HepG2 (cell line): Measurements from ENCODE around the gene RAB6B. TPM values are rescaled to one million over a fixed set of nuclear protein-coding genes. Genes with fewer than 3 reads are reported as not detected.

Experiments used
- ATAC-seq: fragments of 200-7000 bp; cut with Tn5 transposase; 3 replicates; pipeline ENCODE4 v1.9.1; 2020; ENCODE audit warnings: mild to moderate bottlenecking, moderate library complexity
- BruUV-seq: library from RNA; stranded (reverse); fragments of 400-500 nt; replicated peaks from 2 replicates; lab custom pipeline; 2021; lab: Mats Ljungman, UMichigan
- CTCF ChIA-PET: fragments of 300-600 bp; formaldehyde crosslinking; extraction: SDS; loops from one replicate; lab custom pipeline; 2021; ENCODE audit warnings: low total read pairs, inconsistent platforms, low intra/inter-chr PET ratio; lab: Yijun Ruan, JAX
- POLR2A ChIA-PET: fragments of 350-600 bp; sonication (Branson Sonifier 250); formaldehyde crosslinking; loops from one replicate; lab custom pipeline; 2020; ENCODE audit warnings: antibody characterized with exemption, inconsistent platforms; lab: Yijun Ruan, JAX
- DNase-seq: peaks from one replicate; pipeline ENCODE4 v3.0.0-alpha.2; 2015; ENCODE audit warnings: low spot score
- FAIRE-seq: peaks from 3 replicates; lab custom pipeline; 2011; peaks lifted over from hg19 to GRCh38; lab: Jason Lieb, UNC
- H2AFZ ChIP-seq: one replicate; pipeline ENCODE4 v1.6.1; 2011; ENCODE audit warnings: low read length, inconsistent platforms
- H3K27ac ChIP-seq: fragments of 300-600 bp; 3 replicates; pipeline ENCODE4 v1.8.0; 2011; ENCODE audit warnings: mixed run types, mild to moderate bottlenecking, mixed read lengths, low read length, inconsistent platforms; ENCODE audit not compliant: insufficient read depth; ENCODE audit errors: extremely low read length
- H3K27me3 ChIP-seq, 2 experiments: fragments of 200-600 bp in 1 of 2; 2 replicates in 1 of 2; 3 replicates in 1 of 2; pipeline versions ENCODE4 v1.6.0 to v1.8.0; 2011; ENCODE audit warnings: low read length in 2 of 2, mild to moderate bottlenecking in 2 of 2, moderate library complexity in 2 of 2, inconsistent platforms in 1 of 2; ENCODE audit not compliant: insufficient read depth in 2 of 2, control insufficient read depth in 1 of 2
- H3K36me3 ChIP-seq, 2 experiments: fragments of 200-600 bp in 1 of 2; replicated peaks in 1 of 2; 2 replicates in 1 of 2; 3 replicates in 1 of 2; pipeline versions ENCODE4 v1.5.1 to v1.8.0; 2011; ENCODE audit warnings: low read length in 2 of 2, inconsistent platforms in 1 of 2; ENCODE audit not compliant: insufficient read depth in 2 of 2, control insufficient read depth in 1 of 2
- H3K4me1 ChIP-seq: 2 replicates; pipeline ENCODE4 v1.5.1; 2012; ENCODE audit warnings: low read length, inconsistent platforms; ENCODE audit not compliant: insufficient read depth
- H3K4me2 ChIP-seq: 2 replicates; pipeline ENCODE4 v1.6.0; 2011; ENCODE audit warnings: low read depth, low read length, inconsistent platforms
- H3K4me3 ChIP-seq, 3 experiments: fragments of 200-600 bp in 1 of 3; sonication (generic), shearing (Covaris generic) in 1 of 3; replicated peaks in 1 of 3; 2 replicates each; pipeline ENCODE4 v1.5.1; 2011 to 2016; ENCODE audit warnings: low read length in 3 of 3, inconsistent platforms in 2 of 3, low read depth in 2 of 3, mild to moderate bottlenecking in 2 of 3, control low read depth in 1 of 3, mixed read lengths in 1 of 3; ENCODE audit not compliant: insufficient read depth in 1 of 3
- H3K79me2 ChIP-seq: one replicate; pipeline ENCODE4 v1.6.1; 2011; ENCODE audit warnings: low read length, inconsistent platforms; ENCODE audit not compliant: insufficient read depth
- H3K9ac ChIP-seq: 2 replicates; pipeline ENCODE4 v1.6.0; 2011; ENCODE audit warnings: mild to moderate bottlenecking, low read depth, low read length, inconsistent platforms; ENCODE audit not compliant: insufficient read depth
- H3K9me3 ChIP-seq: 2 replicates; pipeline ENCODE4 v1.5.1; 2012; ENCODE audit warnings: mild to moderate bottlenecking, low read length
- H4K20me1 ChIP-seq: 2 replicates; pipeline ENCODE4 v1.6.0; 2011; ENCODE audit warnings: inconsistent platforms, mild to moderate bottlenecking, low read length, moderate library complexity; ENCODE audit not compliant: insufficient read depth
- ASH2L ChIP-seq: fragments of 300-600, 200-600 bp; sonication (generic); IDR thresholded peaks from 2 replicates; pipeline ENCODE4 v1.7.0; 2017; ENCODE audit warnings: low read depth, mild to moderate bottlenecking, moderate library complexity, mixed read lengths, low read length; ENCODE audit not compliant: insufficient read length
- FOXC1 ChIP-seq: sonication (generic); formaldehyde crosslinking; IDR thresholded peaks from 2 replicates; pipeline ENCODE4 v1.8.0; 2022; ENCODE audit warnings: mild to moderate bottlenecking, missing genetic modification reagents, borderline replicate concordance
- NR2C2 ChIP-seq: sonication (generic); formaldehyde crosslinking; IDR thresholded peaks from 2 replicates; pipeline ENCODE4 v1.4.0; 2020; ENCODE audit warnings: missing genetic modification reagents, mild to moderate bottlenecking, moderate library complexity, borderline replicate concordance
- PPARG ChIP-seq: conservative IDR thresholded peaks from 2 replicates; pipeline ENCODE4 v1.6.1; 2016; ENCODE audit warnings: missing biosample characterization, missing genetic modification reagents
- PRMT3 ChIP-seq: sonication (generic); formaldehyde crosslinking; IDR thresholded peaks from 2 replicates; pipeline ENCODE4 v1.8.1; 2022; ENCODE audit warnings: low read depth, mild to moderate bottlenecking, moderate library complexity, missing genetic modification reagents, borderline replicate concordance
- SALL2 ChIP-seq: sonication (generic); formaldehyde crosslinking; IDR thresholded peaks from 2 replicates; pipeline ENCODE4 v1.8.1; 2023; ENCODE audit warnings: mild to moderate bottlenecking, missing genetic modification reagents, inconsistent platforms
- SETDB1 ChIP-seq: sonication (generic); formaldehyde crosslinking; IDR thresholded peaks from 2 replicates; pipeline ENCODE4 v1.5.1; 2020; ENCODE audit warnings: missing genetic modification reagents, mild to moderate bottlenecking, borderline replicate concordance
- ZKSCAN8 ChIP-seq: IDR thresholded peaks from 2 replicates; pipeline ENCODE4 v1.6.1; 2016; ENCODE audit warnings: borderline replicate concordance, missing genetic modification reagents, missing compliant biosample characterization
- ZNF326 ChIP-seq: sonication (generic); formaldehyde crosslinking; IDR thresholded peaks from 2 replicates; pipeline ENCODE4 v1.4.0; 2020; ENCODE audit warnings: missing genetic modification reagents, borderline replicate concordance
- ZNF382 ChIP-seq: sonication (generic); formaldehyde crosslinking; IDR thresholded peaks from 2 replicates; pipeline ENCODE4 v1.5.0; 2020; ENCODE audit warnings: missing genetic modification reagents, mild to moderate bottlenecking, borderline replicate concordance
- ZNF432 ChIP-seq: sonication (generic); formaldehyde crosslinking; IDR thresholded peaks from 2 replicates; pipeline ENCODE4 v1.5.0; 2020; ENCODE audit warnings: missing genetic modification reagents, mild to moderate bottlenecking, borderline replicate concordance
- ZNF772 ChIP-seq: sonication (generic); formaldehyde crosslinking; IDR thresholded peaks from 2 replicates; pipeline ENCODE4 v1.5.0; 2020; ENCODE audit warnings: mild to moderate bottlenecking, missing genetic modification reagents
- WGBS: methylation state at CpG from one replicate; pipeline ENCODE4 v1.1.6; 2017; ENCODE audit warnings: low lambda C conversion rate; 5-methylcytosine and 5-hydroxymethylcytosine counted together
- in situ Hi-C: cut with HindIII; loops from 2 replicates; pipeline ENCODE4 v1.10.0; 2017; ENCODE audit warnings: low pct_unique_long_range_greater_than_20kb; ENCODE audit not compliant: extremely low pct_ligation_motif_present
- intact Hi-C: fragments of 100-400 bp; cut with micrococcal nuclease; formaldehyde crosslinking; loops from one replicate; pipeline ENCODE4 v1.10.0; 2022; ENCODE audit not compliant: unreplicated experiment
- polyA plus RNA-seq, 8 experiments: library from polyadenylated mRNA; depleted of rRNA in 3 of 8; stranded (reverse) in 7 of 8; unstranded in 1 of 8; fragments of >200 nt; fragmentation: Illumina TruSeq in 4 of 8; extraction: Trizol in 4 of 8; gene quantifications; 2 replicates each; pipeline versions ENCODE4 v1.2.1 to v1.2.3, GENCODE V29; 2011 to 2016; ENCODE audit warnings: low read depth in 4 of 8, missing spikeins in 1 of 8, mixed read lengths in 1 of 8; ENCODE audit not compliant: insufficient read depth in 1 of 8
- total RNA-seq, 5 experiments: library from RNA; depleted of rRNA; stranded (reverse); fragments of >200 nt; fragmentation: Illumina TruSeq; extraction: Trizol; gene quantifications; 2 replicates each; pipeline ENCODE4 v1.2.3, GENCODE V29; 2016; ENCODE audit warnings: low read depth in 1 of 5
- TF ChIP-seq, protein P1 (sequence below): sonication (generic); formaldehyde crosslinking; conservative IDR thresholded peaks from 2 replicates; pipeline ENCODE4 v1.8.1; 2023; ENCODE audit warnings: missing genetic modification reagents
- TF ChIP-seq, protein P2 (sequence below): sonication (generic); formaldehyde crosslinking; IDR thresholded peaks from 2 replicates; pipeline ENCODE4 v1.9.0; 2021; ENCODE audit warnings: missing genetic modification reagents, mild to moderate bottlenecking, borderline replicate concordance

Gene RAB6B
- total and polyA plus RNA-seq, 2 of the 13 experiments (the other 11 are each of a cell fraction or from before 2014, with no cell fraction given), result 0.16 TPM; not detected in 1

DNA sequence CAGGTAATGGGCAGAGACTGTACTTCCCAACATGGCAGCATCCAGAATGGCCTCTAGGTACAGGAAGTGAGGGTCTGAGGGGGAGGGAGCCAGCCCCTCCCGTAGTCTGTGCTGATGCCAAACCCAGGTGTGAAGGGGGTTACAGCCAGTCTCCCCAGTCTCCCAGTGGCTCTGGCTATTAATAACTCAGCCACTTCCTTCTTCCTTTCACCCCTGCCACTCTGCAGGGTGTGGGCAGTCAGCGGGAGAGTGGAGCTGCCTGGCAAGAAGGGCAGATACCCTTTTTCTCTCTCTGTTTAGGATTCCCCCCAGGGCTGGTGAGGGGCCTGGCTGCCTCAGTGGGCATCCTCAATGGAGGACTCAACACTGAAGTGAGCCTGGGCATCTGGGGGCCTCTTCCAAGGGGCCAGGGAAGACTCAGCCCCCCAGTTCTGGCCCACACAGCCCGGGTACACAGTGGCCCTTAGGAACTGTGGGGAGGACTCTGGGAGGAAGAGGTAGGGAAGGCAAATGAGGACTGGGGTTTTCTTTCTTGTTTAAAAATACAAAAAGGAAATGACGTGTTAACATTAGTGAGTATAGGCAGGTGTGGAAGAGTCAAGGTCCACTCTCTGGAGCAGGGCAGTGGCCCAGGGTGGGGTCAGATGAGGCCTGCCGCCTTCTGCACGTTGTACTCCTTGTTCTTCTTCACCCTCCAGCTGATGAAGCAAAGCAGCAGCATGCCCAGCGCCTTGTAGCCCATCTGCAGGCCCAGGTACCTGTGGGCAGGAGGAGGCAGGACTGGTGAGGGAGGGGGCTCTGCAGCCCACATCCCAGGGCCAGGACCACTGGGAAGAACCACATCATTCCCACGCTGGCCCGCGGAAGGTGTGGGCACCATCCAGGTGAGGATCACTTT is 38.6 kb upstream of the RAB6B start:
- Histone ChIP-seq H3K9me3 (no peaks in the 10 kb centered on the region), H4K20me1 (no peaks in the 10 kb centered on the region), H3K4me2 (no peak overlapping the region), H2AFZ (no peak overlapping the region), H3K36me3 (no peaks in the 10 kb centered on the region), H3K27ac (no peak overlapping the region), H3K4me1 (no peaks in the 10 kb centered on the region), H3K4me3 (no peak overlapping the region), H3K79me2 (no peaks in the 10 kb centered on the region), H3K9ac (no peak overlapping the region), H3K27me3 (peaks cover 0 to 12% of the 10 kb centered on the region in 2 experiments; a peak in 4 of 5 replicates)
- intact Hi-C loops, result no loop called here
- in situ Hi-C loops, result loop anchor here (10.0 kb wide), 1 partner anchor 110 kb away; no protein-coding TSS in a partner anchor
- ChIA-PET POLR2A (no interaction called here), CTCF (no interaction called here)
- DNase-seq, result no peak
- 5% methylated on average over 5 of the region's 10 CpGs for WGBS
- no peak for FAIRE-seq
- no peak for ATAC-seq
- TF ChIP-seq, protein P1, sequence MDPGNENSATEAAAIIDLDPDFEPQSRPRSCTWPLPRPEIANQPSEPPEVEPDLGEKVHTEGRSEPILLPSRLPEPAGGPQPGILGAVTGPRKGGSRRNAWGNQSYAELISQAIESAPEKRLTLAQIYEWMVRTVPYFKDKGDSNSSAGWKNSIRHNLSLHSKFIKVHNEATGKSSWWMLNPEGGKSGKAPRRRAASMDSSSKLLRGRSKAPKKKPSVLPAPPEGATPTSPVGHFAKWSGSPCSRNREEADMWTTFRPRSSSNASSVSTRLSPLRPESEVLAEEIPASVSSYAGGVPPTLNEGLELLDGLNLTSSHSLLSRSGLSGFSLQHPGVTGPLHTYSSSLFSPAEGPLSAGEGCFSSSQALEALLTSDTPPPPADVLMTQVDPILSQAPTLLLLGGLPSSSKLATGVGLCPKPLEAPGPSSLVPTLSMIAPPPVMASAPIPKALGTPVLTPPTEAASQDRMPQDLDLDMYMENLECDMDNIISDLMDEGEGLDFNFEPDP, result no peak
- TF ChIP-seq SETDB1 (CRISPR knock-in tag), result no peak
- no peak for TF ChIP-seq SALL2 (CRISPR knock-in tag)
- no peak for TF ChIP-seq ZNF382 (CRISPR knock-in tag)
- no peak for TF ChIP-seq ZNF772 (CRISPR knock-in tag)
- no peak for TF ChIP-seq ZNF326 (CRISPR knock-in tag)
- no peak for TF ChIP-seq PRMT3 (CRISPR knock-in tag)
- TF ChIP-seq PPARG (CRISPR knock-in tag), result no peak
- no peak for TF ChIP-seq FOXC1
- no peak for TF ChIP-seq ZNF432 (CRISPR knock-in tag)
- TF ChIP-seq, protein P2, sequence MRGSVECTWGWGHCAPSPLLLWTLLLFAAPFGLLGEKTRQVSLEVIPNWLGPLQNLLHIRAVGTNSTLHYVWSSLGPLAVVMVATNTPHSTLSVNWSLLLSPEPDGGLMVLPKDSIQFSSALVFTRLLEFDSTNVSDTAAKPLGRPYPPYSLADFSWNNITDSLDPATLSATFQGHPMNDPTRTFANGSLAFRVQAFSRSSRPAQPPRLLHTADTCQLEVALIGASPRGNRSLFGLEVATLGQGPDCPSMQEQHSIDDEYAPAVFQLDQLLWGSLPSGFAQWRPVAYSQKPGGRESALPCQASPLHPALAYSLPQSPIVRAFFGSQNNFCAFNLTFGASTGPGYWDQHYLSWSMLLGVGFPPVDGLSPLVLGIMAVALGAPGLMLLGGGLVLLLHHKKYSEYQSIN (CRISPR knock-in tag), result no peak
- no peak for TF ChIP-seq NR2C2 (CRISPR knock-in tag)
- no peak for TF ChIP-seq ASH2L
- no peak for TF ChIP-seq ZKSCAN8 (CRISPR knock-in tag)
- BruUV-seq, result no TSS peak
